SKM-1 treated with dmso at 0.1 percent for 144 hours (cell line): ENCODE results near the gene UBE2I.

ENCODE experiments used
- DNase-seq: peaks from one replicate; lab custom pipeline; 2025; ENCODE audit not compliant: unreplicated experiment; lab: John Stamatoyannopoulos, UW

The UBE2I gene

DNA sequence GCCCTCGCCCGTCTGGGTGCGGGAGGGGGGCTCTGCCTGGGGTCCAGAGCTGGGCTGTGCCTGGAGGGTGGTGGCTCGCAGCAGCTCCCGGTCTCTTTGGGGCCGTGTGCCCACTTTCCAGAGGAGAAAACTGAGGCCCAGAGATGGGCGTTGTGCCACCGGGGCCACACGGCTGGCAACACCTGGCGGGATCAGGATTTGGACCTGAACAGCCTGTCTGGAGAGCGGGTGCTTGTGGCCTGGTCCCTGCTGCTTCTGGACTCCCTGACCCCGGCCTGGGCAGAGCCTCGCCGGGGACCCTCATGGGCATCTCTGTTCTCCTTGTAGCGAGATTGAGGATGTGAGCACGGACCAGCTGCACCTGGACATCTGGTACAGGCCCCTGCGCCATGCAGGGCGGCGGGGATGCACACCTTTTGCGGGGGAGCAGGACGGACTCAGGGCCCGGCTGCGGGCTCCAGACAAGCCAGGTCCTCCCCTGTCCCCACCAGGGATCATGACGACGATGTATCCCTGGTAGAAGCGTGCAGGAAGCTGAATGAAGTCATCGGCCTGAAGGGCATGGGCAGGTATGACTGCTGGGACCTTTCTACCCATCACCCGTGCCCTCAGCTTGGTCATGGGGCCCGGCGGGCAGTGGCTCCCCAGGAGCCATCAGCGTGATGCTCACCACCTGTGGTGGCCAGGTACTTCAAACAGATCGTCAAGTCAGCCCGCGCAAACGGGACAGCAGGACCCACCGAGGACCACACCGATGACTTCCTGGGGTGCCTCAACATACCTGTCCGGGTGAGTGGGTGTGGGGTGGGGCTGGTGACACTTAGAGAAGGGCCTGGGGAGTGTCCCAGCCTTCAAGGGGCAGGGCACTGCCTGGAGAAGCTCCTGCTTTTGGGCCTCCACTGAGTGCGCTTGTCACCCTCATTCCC is 32.3 kb downstream of the UBE2I start:
- no peak for DNase-seq

GRCh38 chr16:1342526-1343427 is 33.3 kb downstream of the UBE2I start:
- peak; percentile 99 for DNase-seq

DNA sequence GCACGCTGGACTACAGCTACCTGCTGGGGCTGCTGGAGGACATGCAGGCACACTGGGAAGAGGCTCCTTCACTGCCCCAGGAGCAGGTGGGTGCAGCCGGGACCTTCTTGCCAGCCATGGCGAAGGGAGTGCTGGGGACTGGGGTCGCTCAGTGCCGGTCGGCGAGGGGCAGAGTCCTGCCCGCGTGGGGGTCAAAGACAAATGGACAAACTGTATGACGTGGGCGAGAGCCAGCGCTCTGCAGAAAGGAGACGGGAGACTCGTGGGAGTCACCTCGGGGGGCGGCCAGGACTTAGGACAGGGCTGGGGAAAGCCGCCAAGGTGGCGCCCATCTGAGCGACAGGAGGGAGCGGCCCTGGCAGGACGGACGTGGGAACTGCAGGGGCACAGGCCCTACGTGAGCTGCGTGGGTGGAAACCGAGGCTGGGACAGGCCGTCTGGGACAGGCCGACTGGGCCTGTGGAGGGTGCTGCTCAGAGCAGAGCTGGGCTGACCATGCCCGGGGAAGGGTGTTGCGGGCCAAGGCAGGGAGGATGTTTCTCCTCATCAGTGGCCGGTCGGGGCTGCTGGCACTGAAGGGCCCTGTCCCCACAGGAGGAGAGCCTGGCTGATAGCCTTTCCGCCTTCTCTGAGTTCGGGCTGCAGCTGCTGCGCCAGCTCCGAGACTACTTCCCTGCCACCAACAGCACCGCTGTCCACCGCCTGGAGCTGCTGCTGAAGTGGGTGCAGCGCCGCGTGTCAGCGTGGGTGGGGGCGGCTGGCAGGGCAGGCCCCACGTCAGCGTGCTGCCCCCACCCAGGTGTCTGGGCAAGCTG is 34.2 kb downstream of the UBE2I start:
- no peak for DNase-seq

GRCh38 chr16:1344499-1344898 is 35.1 kb downstream of the UBE2I start:
- no peak for DNase-seq

GRCh38 chr16:1345087-1345486 is 35.7 kb downstream of the UBE2I start:
- no peak for DNase-seq

DNA sequence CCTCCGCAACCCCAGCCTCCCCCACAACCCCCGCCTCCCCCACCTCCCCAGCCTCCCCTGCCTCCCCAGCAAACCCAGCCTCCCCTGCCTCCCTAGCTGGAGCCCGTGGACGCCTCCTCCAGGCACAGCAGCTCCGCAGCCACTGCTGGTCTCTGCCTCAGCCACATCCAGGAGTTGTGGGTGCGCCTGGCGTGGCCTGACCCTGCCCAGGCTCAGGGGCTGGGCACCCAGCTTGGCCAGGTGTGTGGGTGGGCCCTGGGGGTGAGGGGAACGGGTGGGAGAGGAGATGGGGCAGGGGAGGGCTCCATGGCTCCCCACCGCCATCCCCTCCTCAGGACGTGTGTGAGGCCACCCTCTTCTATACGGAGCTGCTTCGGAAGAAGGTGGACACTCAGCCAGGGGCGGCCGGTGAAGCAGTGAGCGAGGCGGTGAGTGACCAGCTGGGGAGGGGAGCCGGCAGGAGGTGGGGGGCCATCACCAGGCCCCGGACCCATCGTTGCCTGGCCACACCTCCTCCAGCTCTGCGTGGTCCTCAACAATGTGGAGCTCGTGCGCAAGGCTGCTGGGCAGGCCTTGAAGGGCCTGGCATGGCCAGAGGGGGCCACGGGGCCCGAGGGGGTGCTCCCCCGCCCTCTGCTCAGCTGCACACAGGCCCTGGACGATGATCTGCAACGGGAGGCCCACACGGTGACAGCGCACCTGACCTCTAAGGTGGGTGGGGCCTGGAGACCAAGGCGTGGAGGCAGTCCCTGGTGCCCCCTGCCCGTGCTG is 36.4 kb downstream of the UBE2I start:
- no peak for DNase-seq

DNA sequence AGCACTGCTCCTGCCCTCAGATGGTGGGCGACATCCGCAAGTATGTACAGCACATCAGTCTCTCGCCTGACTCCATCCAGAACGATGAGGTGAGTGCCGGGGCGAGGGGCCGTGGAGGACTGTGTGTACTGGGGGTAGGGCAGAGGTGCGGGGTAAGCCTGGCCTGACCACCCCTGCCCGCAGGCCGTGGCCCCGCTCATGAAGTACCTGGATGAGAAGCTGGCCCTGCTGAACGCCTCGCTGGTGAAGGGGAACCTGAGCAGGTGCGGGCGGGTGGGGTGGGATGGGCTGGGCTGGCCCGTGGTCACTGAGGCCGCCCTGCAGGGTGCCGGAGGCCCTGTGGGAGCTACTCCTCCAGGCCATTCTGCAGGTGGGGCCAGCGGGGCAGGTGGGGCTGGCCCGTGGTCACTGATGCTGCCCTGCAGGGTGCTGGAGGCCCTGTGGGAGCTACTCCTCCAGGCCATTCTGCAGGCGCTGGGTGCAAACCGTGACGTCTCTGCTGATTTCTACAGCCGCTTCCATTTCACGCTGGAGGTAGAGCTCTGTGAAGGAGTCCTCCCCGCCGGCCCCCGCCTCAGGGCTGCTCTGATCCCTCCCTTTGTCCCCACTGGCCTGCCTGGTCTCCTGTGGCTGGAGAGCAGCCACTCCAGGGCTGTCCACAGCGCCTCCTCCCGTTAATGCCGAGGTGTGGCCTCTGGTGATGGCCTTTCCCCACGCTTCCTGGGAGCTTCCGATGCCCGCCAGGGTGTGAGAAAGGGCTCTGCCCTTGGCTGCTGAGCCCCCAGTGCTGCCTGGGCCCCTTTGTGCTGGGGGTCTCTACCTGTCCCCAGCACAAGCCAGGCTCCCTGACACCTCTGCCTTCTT is 37.2 kb downstream of the UBE2I start:
- no peak for DNase-seq

DNA sequence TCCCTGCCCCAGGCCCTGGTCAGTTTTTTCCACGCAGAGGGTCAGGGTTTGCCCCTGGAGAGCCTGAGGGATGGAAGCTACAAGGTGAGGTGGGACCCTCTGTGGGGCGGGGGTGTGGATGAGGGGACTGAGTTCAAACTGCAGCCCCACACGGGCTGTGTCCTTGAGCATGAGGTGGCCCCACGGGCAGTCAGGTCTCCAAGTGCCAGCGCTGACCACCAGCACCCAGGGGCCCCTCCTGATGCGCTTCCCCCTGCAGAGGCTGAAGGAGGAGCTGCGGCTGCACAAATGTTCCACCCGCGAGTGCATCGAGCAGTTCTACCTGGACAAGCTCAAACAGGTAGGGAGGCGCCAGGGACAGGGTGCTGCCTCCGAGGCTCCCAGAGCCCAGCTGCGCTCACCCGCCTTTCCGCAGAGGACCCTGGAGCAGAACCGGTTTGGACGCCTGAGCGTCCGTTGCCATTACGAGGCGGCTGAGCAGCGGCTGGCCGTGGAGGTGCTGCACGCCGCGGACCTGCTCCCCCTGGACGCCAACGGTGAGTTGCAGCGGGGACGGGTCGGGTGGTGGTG is 37.9 kb downstream of the UBE2I start:
- no peak for DNase-seq

DNA sequence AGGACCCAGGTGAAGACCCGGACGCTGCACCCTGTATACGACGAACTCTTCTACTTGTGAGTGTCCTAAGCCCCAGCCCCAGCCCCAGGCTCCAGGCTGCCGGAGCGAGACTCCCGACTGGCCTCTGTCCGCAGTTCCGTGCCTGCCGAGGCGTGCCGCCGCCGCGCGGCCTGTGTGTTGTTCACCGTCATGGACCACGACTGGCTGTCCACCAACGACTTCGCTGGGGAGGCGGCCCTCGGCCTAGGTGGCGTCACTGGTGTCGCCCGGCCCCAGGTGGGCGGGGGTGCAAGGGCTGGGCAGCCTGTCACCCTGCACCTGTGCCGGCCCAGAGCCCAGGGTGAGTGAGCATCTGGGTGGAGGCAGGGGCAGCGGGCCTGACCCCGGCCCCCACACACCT is 38.5 kb downstream of the UBE2I start:
- no peak for DNase-seq

DNA sequence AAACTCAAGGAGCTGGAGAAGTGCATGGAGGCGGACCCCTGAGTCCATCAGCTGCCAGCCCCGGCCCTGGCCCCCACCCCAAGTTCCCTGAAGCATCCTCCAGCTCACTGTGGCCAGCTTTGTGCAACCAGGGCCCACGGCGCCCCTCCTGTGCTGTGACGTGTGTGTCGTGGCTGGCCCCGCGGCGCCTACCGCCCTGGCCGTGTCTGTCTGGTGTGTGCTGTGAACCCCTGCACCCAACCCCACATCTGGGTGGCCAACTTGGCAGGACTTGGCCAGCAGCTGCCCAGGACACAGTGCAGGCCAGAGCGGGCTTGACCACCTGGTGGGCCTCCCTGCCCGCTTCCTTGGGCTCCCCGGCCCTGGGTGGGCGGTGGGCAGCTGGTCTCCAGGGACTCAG is 39.0 kb downstream of the UBE2I start:
- no peak for DNase-seq

DNA sequence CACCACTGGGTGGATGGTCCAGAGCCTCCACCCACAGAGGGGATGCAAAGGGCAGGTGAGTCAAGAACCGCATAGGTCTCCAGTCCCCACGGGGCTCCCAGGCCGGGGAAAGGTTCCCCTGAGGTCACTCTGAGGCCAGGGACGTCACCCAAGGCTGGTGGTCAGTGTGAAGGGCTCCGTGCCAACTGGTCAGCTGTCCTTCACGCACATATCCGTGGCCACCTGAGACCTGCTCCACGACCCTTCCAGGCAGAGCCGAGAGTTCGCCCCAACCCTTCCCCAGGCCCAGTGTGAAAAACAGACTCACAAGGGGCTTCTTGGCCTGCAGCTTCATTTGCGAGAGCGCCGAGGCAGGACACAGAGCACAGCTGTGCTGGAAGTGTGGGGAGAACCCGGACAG is 39.5 kb downstream of the UBE2I start:
- DNase-seq, result no peak

DNA sequence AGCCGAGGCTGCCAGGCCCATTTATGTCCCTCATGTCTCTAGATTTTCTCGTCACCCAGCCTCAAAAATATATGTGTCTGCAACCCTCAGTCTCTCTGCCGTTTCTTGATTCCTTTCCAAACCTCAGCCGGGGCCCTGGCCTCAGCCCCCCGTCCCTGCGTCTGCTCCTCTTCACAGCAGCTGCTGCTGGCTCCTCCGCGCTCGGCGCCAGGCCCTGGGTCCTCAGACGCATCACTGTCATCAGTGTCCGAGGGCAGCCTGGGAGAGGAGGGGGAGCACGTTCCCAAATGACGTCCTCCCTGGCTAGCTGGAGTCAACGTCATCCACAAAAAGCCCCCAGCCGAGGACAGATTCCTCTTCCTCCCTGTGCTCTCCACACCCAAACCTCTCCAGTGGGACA is 39.9 kb downstream of the UBE2I start:
- no peak for DNase-seq

DNA sequence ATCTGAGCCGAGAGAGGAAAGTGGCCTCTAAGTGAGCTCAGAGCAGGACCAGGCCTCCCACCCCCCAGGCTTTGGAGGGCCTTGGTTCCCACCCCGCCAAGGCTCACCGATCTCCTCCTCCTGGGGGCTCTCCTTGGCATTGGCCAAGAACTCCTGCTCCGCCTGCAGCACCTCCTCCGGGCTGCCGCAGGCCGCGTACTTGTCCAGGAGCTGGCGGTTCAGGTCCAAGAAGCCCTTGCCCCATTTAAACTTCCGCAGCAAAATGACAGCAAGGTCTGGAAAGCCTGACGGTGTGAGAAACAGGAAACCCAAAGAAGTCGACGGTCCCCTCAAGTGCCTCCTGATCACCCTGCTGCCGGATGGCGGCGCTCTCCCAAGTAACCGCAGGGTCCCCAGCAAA is 40.5 kb downstream of the UBE2I start:
- no peak for DNase-seq

GRCh38 chr16:1350691-1351090 is 41.3 kb downstream of the UBE2I start:
- DNase-seq, result no peak

- DNase-seq, result no peak
Measured at GRCh38 chr16:1351215-1351581, 41.8 kb downstream of the UBE2I start.

DNA sequence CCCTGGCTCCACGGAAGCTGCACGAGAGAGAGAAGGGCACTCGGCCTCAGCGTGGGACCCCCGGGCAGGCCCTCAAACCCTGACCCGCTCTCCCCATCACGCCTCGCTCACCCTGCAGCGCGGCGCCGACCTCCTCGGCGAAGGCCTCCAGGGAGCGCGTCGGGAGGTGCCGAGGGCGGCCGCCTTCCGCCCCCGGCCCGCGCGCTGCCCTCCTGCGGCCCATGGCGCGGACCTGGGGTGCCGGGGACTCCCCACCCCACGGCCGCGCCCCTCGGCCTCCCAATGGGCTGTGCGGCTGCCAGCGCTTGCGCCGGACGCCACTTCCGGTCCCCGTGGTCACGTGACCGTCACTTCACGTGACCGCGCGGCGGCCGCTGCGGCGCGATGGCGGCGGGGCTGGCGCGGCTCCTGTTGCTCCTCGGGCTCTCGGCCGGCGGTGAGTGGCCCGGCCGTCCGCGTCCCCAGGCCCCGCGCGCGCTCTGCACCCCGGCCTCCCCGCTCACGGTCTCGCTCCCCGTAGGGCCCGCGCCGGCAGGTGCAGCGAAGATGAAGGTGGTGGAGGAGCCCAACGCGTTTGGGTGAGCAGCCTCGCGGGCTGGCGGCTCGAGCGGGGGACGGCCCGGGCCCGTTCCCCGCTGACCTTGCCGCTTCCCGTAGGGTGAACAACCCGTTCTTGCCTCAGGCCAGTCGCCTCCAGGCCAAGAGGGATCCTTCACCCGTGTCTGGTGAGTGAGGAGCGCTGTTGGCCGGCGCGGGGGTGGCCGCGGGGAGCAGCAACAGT is 42.3 kb downstream of the UBE2I start, which contains the start of the genes GNPTG and TSR3:
Gene GNPTG, plus strand, starts transcription at position 350 of the 781 bp plus-strand sequence. Its CDS starts 35 bp downstream, at position 385.
Gene TSR3, minus strand, starts transcription at position 297 of the 781 bp plus-strand sequence. Its CDS starts 74 bp downstream, at position 223.
- peak; percentile 53 for DNase-seq

DNA sequence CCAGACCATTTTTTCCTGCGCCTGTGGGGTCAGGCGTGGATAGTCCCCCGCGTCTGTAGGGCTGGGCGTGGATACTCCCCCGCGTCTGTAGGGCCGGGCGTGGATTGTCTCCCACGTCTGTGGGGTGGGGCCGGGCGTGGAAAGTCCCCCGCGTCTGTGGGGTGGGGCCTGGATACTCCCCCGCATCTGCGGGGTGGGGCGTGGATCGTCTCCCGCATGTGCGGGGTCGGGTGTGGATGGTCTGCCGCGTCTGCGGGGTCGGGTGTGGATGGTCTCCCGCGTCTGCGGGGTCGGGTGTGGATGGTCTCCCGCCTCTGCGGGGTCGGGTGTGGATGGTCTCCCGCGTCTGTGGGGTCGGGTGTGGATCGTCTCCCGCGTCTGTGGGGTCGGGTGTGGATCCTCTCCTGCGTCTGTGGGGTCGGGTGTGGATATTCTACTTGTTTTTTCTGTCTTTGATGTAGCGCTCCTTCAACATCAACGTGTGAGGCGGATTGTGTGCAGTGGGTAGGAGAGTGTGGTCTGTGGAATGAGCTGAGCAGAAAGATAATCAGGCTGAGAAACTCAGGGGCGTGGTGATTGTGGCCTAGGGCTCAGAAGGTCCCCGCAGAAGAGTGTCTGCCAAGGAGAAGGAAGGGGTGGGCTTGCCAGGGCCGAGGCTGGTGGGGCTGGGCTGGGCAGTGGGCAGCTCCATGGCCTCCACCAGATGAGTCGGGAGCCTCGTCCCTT is 45.5 kb downstream of the UBE2I start:
- no peak for DNase-seq
